ENCODE data around the gene PDGFB. TPM values are rescaled to one million over a fixed set of nuclear protein-coding genes. Genes with fewer than 3 reads are reported as not detected.

Gene PDGFB
- total RNA-seq, 1 donor from 2014 or later = 29.8 TPM

GRCh38 chr22:39275814-39276439 lies 31.1 kb upstream of the PDGFB start:
- no peaks in the 10 kb centered on the region for H3K9me3 ChIP-seq
- DNase-seq = no peak
- H3K4me3 ChIP-seq = no peak overlapping the region
- intact Hi-C loops (cut with DNase I) = no loop called here
- no peaks in the 10 kb centered on the region for H3K27me3 ChIP-seq
- no peak for TF ChIP-seq CTCF (IDR thresholded peaks at IDR 0.05)
- no peak overlapping the region for H3K27ac ChIP-seq
- H3K36me3 ChIP-seq = no peaks in the 10 kb centered on the region
- no peak for ATAC-seq
- peaks cover 6% of the 10 kb centered on the region for H3K4me1 ChIP-seq

- Histone ChIP-seq H3K9me3 (no peaks in the 10 kb centered on the region), H3K36me3 (no peaks in the 10 kb centered on the region), H3K27me3 (no peaks in the 10 kb centered on the region), H3K27ac (no peak overlapping the region), H3K4me3 (no peak overlapping the region), H3K4me1 (peaks cover 6% of the 10 kb centered on the region)
- no peak for DNase-seq
- intact Hi-C loops (cut with DNase I) = no loop called here
- ATAC-seq = no peak
- no peak for TF ChIP-seq CTCF (IDR thresholded peaks at IDR 0.05)
Measured at GRCh38 chr22:39273950-39274887, 29.4 kb upstream of the PDGFB start.

- no peak for TF ChIP-seq CTCF (IDR thresholded peaks at IDR 0.05)
- no peaks in the 10 kb centered on the region for H3K9me3 ChIP-seq
- no peak overlapping the region for H3K4me3 ChIP-seq
- no peaks in the 10 kb centered on the region for H3K27me3 ChIP-seq
- no peak overlapping the region for H3K27ac ChIP-seq
- no peaks in the 10 kb centered on the region for H3K36me3 ChIP-seq
- H3K4me1 ChIP-seq = peaks cover 4% of the 10 kb centered on the region
- no peak for ATAC-seq
- intact Hi-C loops (cut with DNase I) = no loop called here
- DNase-seq = no peak
Measured at GRCh38 chr22:39270792-39271191, 26.0 kb upstream of the PDGFB start.

GRCh38 chr22:39270280-39270679 lies 25.5 kb upstream of the PDGFB start:
- intact Hi-C loops (cut with DNase I) = no loop called here
- H3K27ac ChIP-seq = no peak overlapping the region
- no peaks in the 10 kb centered on the region for H3K9me3 ChIP-seq
- H3K4me3 ChIP-seq = no peak overlapping the region
- peaks cover 4% of the 10 kb centered on the region for H3K4me1 ChIP-seq
- no peaks in the 10 kb centered on the region for H3K27me3 ChIP-seq
- no peak for TF ChIP-seq CTCF (IDR thresholded peaks at IDR 0.05)
- DNase-seq (no peak), ATAC-seq (no peak)
- no peaks in the 10 kb centered on the region for H3K36me3 ChIP-seq

- Histone ChIP-seq H3K27ac (no peak overlapping the region), H3K4me1 (peaks cover 4% of the 10 kb centered on the region), H3K4me3 (no peak overlapping the region), H3K36me3 (no peaks in the 10 kb centered on the region), H3K9me3 (no peaks in the 10 kb centered on the region), H3K27me3 (no peaks in the 10 kb centered on the region)
- intact Hi-C loops (cut with DNase I) = no loop called here
- no peak for ATAC-seq
- no peak for TF ChIP-seq CTCF (IDR thresholded peaks at IDR 0.05)
- no peak for DNase-seq
Measured at GRCh38 chr22:39269095-39269790, 24.5 kb upstream of the PDGFB start.

All from upper lobe of right lung (tissue), 1 donor.